GM19452 (cell line): ENCODE results near the gene IFNGR2.
A peak's percentile ranks its signal among the peaks of the same experiment; 100 is the strongest.
"Not testable (repeated sequence)": the region's sequence is repeated elsewhere in the genome, so short reads cannot be mapped to it uniquely, and the experiment has no call there.

Experiments used
- ATAC-seq: cut with Tn5 transposase; IDR thresholded peaks from one replicate; pipeline ENCODE4 v1.9.1; 2021; ENCODE audit not compliant: unreplicated experiment

The IFNGR2 gene

GRCh38 chr21:33403128-33403785 is at the start of gene IFNGR2:
Gene IFNGR2 (plus strand): TSS chr21:33403413. CDS start chr21:33403544, 131 bp downstream.
- no peak for ATAC-seq

DNA sequence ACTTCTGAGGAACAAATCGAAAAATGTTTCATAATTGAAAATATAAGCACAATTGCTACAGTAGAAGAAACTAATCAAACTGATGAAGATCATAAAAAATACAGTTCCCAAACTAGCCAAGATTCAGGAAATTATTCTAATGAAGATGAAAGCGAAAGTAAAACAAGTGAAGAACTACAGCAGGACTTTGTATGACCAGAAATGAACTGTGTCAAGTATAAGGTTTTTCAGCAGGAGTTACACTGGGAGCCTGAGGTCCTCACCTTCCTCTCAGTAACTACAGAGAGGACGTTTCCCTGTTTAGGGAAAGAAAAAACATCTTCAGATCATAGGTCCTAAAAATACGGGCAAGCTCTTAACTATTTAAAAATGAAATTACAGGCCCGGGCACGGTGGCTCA is 47.9 kb upstream of the IFNGR2 start:
- ATAC-seq = no peak

DNA sequence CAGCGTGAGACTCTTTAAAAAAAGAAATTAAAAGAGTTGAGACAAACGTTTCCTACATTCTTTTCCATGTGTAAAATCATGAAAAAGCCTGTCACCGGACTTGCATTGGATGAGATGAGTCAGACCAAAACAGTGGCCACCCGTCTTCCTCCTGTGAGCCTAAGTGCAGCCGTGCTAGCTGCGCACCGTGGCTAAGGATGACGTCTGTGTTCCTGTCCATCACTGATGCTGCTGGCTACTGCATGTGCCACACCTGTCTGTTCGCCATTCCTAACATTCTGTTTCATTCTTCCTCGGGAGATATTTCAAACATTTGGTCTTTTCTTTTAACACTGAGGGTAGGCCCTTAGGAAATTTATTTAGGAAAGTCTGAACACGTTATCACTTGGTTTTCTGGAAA is 47.2 kb upstream of the IFNGR2 start:
- ATAC-seq = no peak

- no peak for ATAC-seq
Observed at GRCh38 chr21:33357177-33357576, 46.0 kb upstream of the IFNGR2 start.

DNA sequence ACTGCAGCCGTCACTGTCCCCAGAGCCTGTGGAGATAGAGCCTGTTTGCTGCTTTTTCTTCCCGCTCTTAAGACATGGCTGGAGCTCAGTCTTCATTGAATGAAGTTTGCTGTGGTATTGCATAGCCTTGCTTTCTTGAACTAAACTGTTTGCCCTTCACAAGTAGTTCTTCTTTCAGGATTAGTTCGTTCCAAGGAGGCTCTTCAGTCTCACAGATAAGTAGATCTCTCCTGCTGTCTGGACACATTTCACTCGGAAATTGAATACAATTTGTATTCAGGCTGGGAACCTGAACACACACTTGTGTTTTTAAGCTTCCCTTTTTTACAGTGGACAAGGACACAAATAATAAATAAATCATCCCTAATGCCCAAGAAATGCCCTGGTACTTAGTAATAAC is 43.8 kb upstream of the IFNGR2 start:
- ATAC-seq = no peak

- no peak for ATAC-seq
Observed at GRCh38 chr21:33360281-33360680, 42.9 kb upstream of the IFNGR2 start.

GRCh38 chr21:33360881-33361602 is 42.2 kb upstream of the IFNGR2 start:
- peak; percentile 68 for ATAC-seq

DNA sequence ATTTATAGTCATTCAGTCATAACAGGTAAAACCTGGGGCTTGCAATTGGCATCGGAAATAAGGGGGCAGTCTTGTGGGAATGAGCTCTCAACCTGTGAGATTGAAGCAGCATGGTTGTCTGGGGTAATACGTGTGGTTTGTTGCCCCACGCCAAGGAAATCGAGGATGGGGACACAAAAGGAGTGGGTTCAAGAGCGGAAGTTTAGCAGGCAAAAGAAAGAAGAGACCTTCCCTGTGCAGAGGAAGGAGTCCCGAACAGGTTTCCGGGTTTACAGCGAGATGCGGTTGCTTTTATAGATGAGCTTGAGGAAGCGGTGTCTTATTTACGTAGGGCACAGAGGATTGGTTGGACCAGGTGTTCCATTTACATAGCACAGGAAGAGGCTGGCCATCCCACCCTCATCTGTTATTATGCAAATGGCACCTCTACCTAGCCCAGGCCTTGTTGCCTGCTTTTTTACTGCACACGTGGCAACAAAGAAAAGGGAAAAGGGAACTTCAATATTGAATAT is 41.1 kb upstream of the IFNGR2 start:
- no peak for ATAC-seq

GRCh38 chr21:33363911-33364609 is 39.2 kb upstream of the IFNGR2 start:
- not testable (repeated sequence) for ATAC-seq

GRCh38 chr21:33364830-33365229 is 38.4 kb upstream of the IFNGR2 start:
- no peak for ATAC-seq

DNA sequence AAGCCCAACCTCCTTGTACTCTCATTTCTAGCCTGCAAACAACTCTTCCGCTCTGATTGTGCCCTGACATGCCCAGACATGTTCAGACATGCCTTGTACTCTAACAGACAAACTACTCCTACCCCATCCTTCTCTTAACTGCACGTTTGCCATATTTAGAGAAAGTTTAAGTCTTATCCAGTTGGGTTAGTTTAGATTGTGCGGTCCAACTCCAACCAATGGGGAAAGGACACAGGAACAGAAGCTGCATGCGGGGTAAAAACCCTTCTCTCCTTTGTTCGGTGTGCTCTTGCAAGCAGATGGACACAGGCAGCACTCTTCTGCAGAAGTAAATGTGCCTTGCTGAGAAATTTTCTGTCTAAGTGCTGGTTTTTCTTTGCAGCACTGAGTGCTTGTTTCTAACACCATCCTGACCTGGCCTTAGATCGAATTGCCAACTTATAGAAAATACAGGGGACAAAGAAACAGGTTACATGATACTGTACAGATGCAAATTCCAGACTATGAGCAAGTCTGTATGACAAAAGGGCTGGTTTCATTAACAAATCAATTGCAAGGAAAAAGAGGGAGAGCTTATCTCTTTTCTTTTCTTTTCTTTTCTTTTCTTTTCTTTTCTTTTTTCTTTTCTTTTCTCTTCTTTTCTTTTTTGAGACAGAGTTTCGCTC is 35.8 kb upstream of the IFNGR2 start:
- no peak for ATAC-seq

- no peak for ATAC-seq
Observed at GRCh38 chr21:33368124-33368523, 35.1 kb upstream of the IFNGR2 start.

GRCh38 chr21:33368576-33368975 is 34.6 kb upstream of the IFNGR2 start:
- ATAC-seq = no peak

DNA sequence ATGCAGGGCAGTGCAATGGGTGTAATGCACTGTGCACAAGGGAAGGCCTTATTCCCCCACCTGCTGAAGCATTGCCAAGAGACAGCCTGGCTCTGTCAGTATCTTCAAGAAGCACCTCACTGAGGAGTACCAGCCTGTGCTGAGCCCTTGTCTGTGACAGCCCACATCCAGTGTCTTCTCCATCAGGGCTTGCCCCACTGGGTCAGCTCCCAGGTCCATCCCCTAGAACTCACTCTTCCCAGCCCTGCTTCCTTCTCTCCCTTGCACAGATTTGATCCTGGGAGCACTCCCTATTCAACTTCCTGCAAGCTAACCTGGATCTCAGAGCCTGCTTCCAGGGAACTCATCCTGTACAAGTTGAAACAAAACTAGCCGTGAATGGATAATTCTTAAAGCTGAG is 33.6 kb upstream of the IFNGR2 start:
- ATAC-seq = no peak

GRCh38 chr21:33370305-33370704 is 32.9 kb upstream of the IFNGR2 start:
- ATAC-seq = no peak

DNA sequence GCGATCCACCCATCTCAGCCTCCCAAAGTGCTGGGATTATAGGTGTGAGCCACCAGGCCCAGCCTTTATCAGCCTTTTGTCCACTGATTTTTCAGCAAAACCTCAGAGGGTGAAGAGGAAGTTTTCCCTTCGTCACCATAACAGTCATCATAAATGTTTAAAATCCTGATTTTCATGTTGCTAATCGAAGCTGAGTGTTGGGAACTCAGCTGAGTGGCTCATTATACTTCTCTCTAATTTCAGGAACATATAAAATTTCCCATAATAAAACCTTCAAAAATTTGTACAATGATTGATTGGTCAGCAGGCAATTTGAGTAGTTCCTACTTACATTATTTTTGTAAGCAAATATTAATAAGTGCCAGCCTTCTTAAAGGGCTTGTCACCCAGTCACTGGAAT is 31.8 kb upstream of the IFNGR2 start:
- no peak for ATAC-seq

GRCh38 chr21:33372582-33372981 is 30.6 kb upstream of the IFNGR2 start:
- ATAC-seq = no peak

- no peak for ATAC-seq
Observed at GRCh38 chr21:33373451-33373850, 29.8 kb upstream of the IFNGR2 start.

GRCh38 chr21:33374080-33374449 is 29.1 kb upstream of the IFNGR2 start:
- ATAC-seq = no peak

- ATAC-seq = no peak
Observed at GRCh38 chr21:33374450-33375096, 28.6 kb upstream of the IFNGR2 start.

- no peak for ATAC-seq
Observed at GRCh38 chr21:33375101-33375644, 28.0 kb upstream of the IFNGR2 start.
